CD4-positive, alpha-beta T cell treated with Interleukin-21 for 1 hour (primary cell): Measurements from ENCODE around the gene HCN2.

ENCODE experiments used
- DNase-seq: peaks from one replicate; pipeline ENCODE4 v3.0.0-alpha.2; 2020

Gene HCN2

DNA sequence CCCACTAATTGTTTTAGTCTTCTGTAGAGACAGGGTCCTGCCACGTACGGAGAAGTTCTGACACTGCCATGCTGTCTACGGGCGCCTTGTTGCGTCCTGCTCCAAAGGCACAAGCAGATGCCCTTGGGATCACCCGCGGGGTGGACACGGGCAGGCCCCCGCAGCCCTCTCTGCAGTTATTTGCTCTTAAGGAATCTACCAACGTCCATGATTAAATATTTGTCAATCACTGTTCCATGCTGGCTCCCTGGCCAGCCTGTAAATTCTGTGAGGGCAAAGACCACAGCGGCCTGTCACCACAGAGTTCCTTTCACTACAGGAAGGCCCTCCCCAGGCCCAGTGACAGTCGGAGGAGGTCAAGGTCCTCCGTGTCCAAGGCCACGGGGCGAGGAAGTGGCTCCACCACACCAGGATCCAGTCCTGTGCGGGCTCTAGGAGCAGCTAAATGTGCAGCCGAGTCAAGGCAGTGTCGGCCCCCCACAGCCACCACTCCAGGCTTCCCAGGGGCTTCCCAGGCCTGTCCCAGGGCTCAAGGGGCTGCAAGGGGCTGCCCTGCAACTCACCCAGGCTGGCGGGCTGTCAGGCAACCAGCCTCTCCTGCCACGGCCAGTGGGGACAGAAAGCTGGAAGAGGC lies 71.2 kb downstream of the HCN2 start:
- no peak for DNase-seq

DNA sequence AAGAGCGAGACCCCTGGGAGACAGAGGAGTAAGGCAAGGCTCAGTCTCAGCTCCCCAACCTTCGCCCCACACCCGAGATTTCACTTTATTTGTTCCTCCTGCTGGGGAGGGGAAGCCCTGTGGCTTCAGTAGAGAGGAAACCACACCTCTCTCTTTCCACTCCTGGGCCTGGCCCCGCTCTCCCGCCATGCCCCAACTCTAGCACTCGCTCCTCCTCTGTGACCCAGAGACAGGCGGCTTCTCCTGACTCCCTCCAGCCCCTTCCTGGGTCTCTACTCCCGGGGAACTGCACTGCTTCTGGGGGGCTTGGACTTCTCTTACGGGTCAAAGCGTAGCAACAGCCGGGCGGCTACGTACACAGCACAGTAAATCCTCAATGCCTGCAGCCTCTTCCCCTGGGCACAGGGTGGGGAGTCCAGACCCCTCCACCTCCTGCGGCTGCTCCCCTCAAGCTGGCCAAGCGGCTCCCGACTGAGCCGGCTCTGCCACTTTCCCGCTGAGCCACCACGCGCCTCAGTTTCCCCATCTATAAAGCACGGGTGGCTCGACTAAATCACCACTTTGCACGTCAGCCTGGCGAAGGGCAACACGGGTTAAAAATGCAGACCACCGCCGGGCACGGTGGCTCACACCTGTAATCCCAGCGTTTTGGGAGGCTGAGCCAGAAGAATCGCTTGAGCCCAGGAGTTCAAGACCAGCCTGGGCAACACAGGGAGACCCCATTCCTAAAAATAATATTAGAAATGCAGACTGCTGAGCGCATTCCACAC lies 71.9 kb downstream of the HCN2 start:
- DNase-seq, result peak; percentile 79

DNA sequence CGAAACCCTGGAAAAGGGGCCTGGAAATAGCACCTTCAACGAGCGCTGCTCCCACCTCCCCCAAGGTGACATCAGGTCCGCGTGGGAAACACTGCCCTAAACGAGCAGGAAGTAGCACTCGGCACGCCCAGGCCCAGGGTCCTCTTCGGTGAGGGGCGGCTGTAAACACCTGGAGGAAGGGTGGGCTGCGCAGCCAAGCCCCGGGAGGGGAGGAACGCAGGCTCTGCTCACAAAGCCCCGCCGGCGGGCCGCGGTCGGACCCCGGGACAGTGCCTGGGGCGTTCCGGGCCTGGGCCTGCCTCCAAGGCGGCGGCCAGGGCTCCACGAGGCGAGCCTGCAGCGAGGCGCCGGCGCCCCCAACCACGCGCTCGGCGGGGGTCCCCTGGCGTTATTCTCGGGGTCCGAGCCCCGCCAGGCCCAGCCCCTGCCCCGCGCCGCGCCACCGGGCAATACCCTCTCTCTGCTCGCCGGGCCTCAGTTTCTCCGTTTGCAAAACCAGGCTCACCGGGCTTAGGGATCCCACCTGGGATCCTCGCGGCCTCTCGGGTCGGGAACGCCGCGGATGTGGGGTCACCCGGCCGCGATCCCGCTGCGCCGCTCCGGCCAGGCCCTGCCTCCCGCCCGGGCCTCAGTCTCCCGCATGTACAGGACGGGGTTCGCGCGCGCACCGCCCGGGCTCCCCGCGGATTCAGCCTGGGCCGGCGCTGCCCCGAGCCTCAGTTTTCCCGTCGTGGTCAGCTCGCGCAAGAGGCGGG lies 72.7 kb downstream of the HCN2 start:
- peak; percentile 79 for DNase-seq

DNA sequence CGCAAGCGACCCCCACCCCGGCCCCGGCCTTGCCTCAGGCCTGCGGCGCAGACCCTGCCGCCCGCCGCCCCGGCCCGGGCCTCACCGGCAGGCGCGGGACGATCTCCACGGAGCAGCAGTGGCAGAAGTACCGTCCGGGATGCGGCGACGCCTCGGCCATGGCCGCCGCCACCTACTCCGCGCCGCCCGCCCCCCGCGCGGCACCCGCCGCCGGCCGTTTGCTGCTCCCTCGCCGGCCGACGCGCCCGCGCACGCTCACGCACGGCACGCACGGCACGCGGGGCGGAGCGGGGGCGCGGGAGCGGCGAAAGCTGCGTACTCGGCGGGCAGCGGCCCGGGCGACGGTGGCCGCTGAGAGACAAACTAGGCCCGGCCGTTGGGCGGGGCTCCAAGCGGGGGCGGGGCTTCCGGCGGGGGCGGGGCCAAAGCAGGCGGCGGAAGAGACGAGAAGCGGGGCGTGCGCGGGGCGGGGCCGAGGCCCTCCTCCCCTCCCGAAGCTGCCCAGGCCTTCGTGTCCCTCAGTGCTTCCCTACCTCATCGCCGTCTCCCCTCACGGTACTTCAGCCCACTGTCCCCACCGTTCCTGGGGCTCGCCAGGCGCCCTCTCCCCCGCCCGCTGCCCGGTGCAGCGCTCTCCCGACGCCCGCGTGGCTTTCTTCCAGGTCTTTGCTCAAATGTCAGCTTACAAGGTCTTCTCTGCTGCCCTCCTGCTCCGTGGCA lies 73.4 kb downstream of the HCN2 start, which contains the start of gene RNF126:
Gene RNF126, minus strand, starts transcription at position 253 of the 720 bp plus-strand sequence. Its CDS starts 93 bp downstream, at position 160.
- peak; percentile 95 for DNase-seq

DNA sequence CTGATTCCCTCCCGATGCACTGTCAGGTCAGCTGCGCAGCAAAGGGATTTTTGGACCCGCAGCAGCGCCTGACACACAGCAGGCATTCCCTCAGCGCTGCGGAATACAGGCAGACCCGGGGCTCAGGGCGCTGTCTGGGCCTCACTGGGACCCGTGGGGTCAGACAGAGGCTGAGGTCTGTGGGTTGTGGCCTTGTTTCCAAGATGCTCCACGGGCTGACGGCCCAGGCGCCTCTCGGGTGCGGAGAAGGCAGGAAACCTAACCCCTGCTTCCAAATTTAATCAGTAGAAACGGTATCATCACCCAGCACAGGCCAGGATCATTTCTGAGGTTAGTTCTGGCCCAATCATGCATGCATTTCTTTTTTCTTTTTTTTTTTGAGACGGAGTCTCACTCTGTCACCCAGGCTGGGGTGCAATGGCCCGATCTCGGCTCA lies 74.0 kb downstream of the HCN2 start:
- DNase-seq, result no peak

DNA sequence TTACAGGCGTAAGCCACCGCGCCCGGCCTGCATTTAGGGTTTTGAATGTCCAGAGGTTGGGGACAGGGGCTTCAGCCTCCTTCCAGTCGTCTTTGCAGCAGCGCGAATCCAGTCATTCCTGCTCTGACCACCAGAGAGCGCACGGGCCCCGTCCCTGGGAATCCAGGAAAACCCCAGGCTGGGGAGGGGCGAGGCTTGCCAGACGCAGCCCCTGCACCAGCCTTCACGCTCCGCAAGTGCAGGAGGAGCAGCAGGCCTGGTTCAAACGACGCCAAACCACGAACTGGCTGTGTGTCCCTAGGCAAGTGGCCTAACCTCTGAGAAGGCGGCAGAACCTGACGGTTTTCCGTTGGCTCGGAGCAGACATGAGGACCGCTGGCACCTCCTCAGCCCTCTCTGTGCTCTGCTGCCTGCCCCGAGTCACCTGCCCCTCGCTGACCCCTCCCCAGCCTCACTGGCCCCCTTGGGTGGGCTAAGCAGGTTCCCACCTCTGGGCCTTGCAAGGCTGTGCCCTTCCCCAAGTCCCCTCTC lies 75.3 kb downstream of the HCN2 start:
- DNase-seq, result peak; percentile 87
